Neuronal stem cell (in vitro differentiated cells): ENCODE data around the gene ECHS1.

Source experiments
- DNase-seq: peaks from one replicate; pipeline ENCODE4 v3.0.0-alpha.2; 2013; ENCODE audit warnings: low spot score
- H2AFZ ChIP-seq: one replicate; pipeline ENCODE4 v1.6.1; 2013; ENCODE audit warnings: mild to moderate bottlenecking, low read length, inconsistent platforms
- H2AK5ac ChIP-seq: 2 replicates; pipeline ENCODE4 v1.6.1; 2013; ENCODE audit warnings: low read depth, mild to moderate bottlenecking, inconsistent platforms, low read length, moderate library complexity, mixed read lengths
- H2BK120ac ChIP-seq: 2 replicates; pipeline ENCODE4 v1.6.1; 2013; ENCODE audit warnings: low read depth, mild to moderate bottlenecking, inconsistent platforms, low read length, moderate library complexity, mixed read lengths
- H2BK12ac ChIP-seq: one replicate; pipeline ENCODE4 v1.6.1; 2013; ENCODE audit warnings: low read length, inconsistent platforms
- H2BK15ac ChIP-seq: 2 replicates; pipeline ENCODE4 v1.6.1; 2013; ENCODE audit warnings: mild to moderate bottlenecking, low read length, inconsistent platforms, mixed read lengths
- H2BK5ac ChIP-seq: one replicate; pipeline ENCODE4 v1.6.1; 2013; ENCODE audit warnings: inconsistent platforms, mild to moderate bottlenecking, low read length, moderate library complexity
- H3K14ac ChIP-seq: one replicate; pipeline ENCODE4 v1.6.1; 2013; ENCODE audit warnings: low read length, inconsistent platforms
- H3K18ac ChIP-seq: 2 replicates; pipeline ENCODE4 v1.6.1; 2013; ENCODE audit warnings: low read length, inconsistent platforms
- H3K23ac ChIP-seq: 2 replicates; pipeline ENCODE4 v1.6.1; 2013; ENCODE audit warnings: low read depth, mild to moderate bottlenecking, mixed read lengths, low read length, inconsistent platforms; ENCODE audit not compliant: poor library complexity
- H3K27ac ChIP-seq: replicated peaks from 3 replicates; pipeline ENCODE4 v1.5.1; 2013; ENCODE audit warnings: low read length, inconsistent platforms
- H3K27me3 ChIP-seq, 3 experiments: 2 replicates each; pipeline ENCODE4 v1.6.1; 2013; ENCODE audit warnings: low read length in 3 of 3, mild to moderate bottlenecking in 2 of 3, inconsistent platforms in 1 of 3, low read depth in 1 of 3, mixed read lengths in 1 of 3, moderate library complexity in 1 of 3; ENCODE audit not compliant: control insufficient read depth in 3 of 3, insufficient read depth in 3 of 3
- H3K36me3 ChIP-seq, 2 donors: replicated peaks in 1 of 2; 2 replicates each; pipeline ENCODE4 v1.6.1; 2013; ENCODE audit warnings: low read length in 2 of 2; ENCODE audit not compliant: control insufficient read depth in 2 of 2, insufficient read depth in 2 of 2
- H3K4ac ChIP-seq: 2 replicates; pipeline ENCODE4 v1.6.1; 2013; ENCODE audit warnings: inconsistent platforms, mild to moderate bottlenecking, low read length, moderate library complexity
- H3K4me1 ChIP-seq, 2 donors: 1 replicate in 1 of 2; 2 replicates in 1 of 2; pipeline ENCODE4 v1.6.1; 2013; ENCODE audit warnings: low read length in 2 of 2, low read depth in 1 of 2; ENCODE audit not compliant: control insufficient read depth in 2 of 2, insufficient read depth in 1 of 2
- H3K4me2 ChIP-seq: one replicate; pipeline ENCODE4 v1.6.1; 2013; ENCODE audit warnings: mild to moderate bottlenecking, low read length, inconsistent platforms; ENCODE audit not compliant: insufficient read depth, poor library complexity, severe bottlenecking
- H3K4me3 ChIP-seq, 2 donors: 2 replicates each; pipeline ENCODE4 v1.5.1; 2013; ENCODE audit warnings: low read length in 2 of 2, mild to moderate bottlenecking in 2 of 2, inconsistent platforms in 1 of 2, moderate library complexity in 1 of 2
- H3K79me1 ChIP-seq: one replicate; pipeline ENCODE4 v1.6.1; 2013; ENCODE audit warnings: low read depth, mild to moderate bottlenecking, inconsistent platforms, low read length, moderate library complexity
- H3K9ac ChIP-seq: one replicate; pipeline ENCODE4 v1.6.1; 2013; ENCODE audit warnings: mild to moderate bottlenecking, low read depth, low read length, inconsistent platforms; ENCODE audit not compliant: poor library complexity
- H3K9me3 ChIP-seq, 2 donors: replicated peaks in 1 of 2; 2 replicates each; pipeline versions ENCODE3 to v1.6.1; 2013; ENCODE audit warnings: low read length in 2 of 2, mild to moderate bottlenecking in 2 of 2, inconsistent platforms in 1 of 2, low read depth in 1 of 2, mixed read lengths in 1 of 2, moderate library complexity in 1 of 2; ENCODE audit not compliant: control insufficient read depth in 2 of 2, insufficient read depth in 1 of 2
- H4K8ac ChIP-seq: one replicate; pipeline ENCODE4 v1.6.1; 2013; ENCODE audit warnings: low read depth, mild to moderate bottlenecking, inconsistent platforms, low read length, moderate library complexity
- H4K91ac ChIP-seq: one replicate; pipeline ENCODE4 v1.6.1; 2013; ENCODE audit warnings: low read length, low read depth, mild to moderate bottlenecking, inconsistent platforms; ENCODE audit not compliant: poor library complexity
- WGBS, 2 donors: extraction: QIAGEN DNeasy Blood & Tissue Kit; methylation state at CpG; one replicate each; pipeline ENCODE4 v1.1.7; 2013; ENCODE audit warnings: missing lambda C conversion rate in 2 of 2, mixed read lengths in 1 of 2; ENCODE audit not compliant: insufficient read length in 2 of 2, insufficient replicate concordance in 1 of 2; ENCODE audit errors: extremely low coverage in 2 of 2; 5-methylcytosine and 5-hydroxymethylcytosine counted together

The ECHS1 gene

GRCh38 chr10:133336118-133336576 is 37.0 kb downstream of the ECHS1 start:
- Histone ChIP-seq H3K9me3 (peaks cover 18 to 25% of the 10 kb centered on the region in 2 donors), H2AFZ (peak overlapping the region; percentile 29), H3K4me1 (peaks cover 6 to 7% of the 10 kb centered on the region in 2 donors), H4K91ac (no peak overlapping the region), H3K18ac (peak overlapping the region; percentile 94), H3K79me1 (peaks cover 6% of the 10 kb centered on the region), H2BK12ac (no peak overlapping the region), H2BK5ac (no peak overlapping the region), H3K4me2 (peak overlapping the region; percentile 73), H2BK15ac (peak overlapping the region; percentile 35), H3K9ac (peak overlapping the region; percentile 56), H3K36me3 (no peaks in the 10 kb centered on the region), H3K27me3 (peaks cover 16 to 59% (median 56%) of the 10 kb centered on the region in 3 experiments), H4K8ac (peak overlapping the region; percentile 77), H3K27ac (no peak overlapping the region), H2AK5ac (peak overlapping the region; percentile 66), H3K14ac (peak overlapping the region; percentile 50), H2BK120ac (no peak overlapping the region), H3K23ac (peak overlapping the region; percentile 77), H3K4me3 (peak overlapping the region in 1 of 2 donors; percentile 37), H3K4ac (no peak overlapping the region)
- no CpG with 5 or more reads among the region's 41 CpGs for WGBS, 2 donors
- DNase-seq = no peak

- H2BK15ac ChIP-seq = peak overlapping the region; percentile 96
- H3K4me1 ChIP-seq = peaks cover 6 to 7% of the 10 kb centered on the region in 2 donors
- peaks cover 23 to 25% of the 10 kb centered on the region in 2 donors for H3K9me3 ChIP-seq
- no peak overlapping the region for H4K8ac ChIP-seq
- H3K9ac ChIP-seq = peak overlapping the region; percentile 75
- no peak overlapping the region for H3K4ac ChIP-seq
- DNase-seq = peak; percentile 70
- H3K27ac ChIP-seq = no peak overlapping the region
- peak overlapping the region; percentile 5 for H3K14ac ChIP-seq
- H3K79me1 ChIP-seq = peaks cover 6% of the 10 kb centered on the region
- peaks cover 16 to 59% (median 59%) of the 10 kb centered on the region in 3 experiments for H3K27me3 ChIP-seq
- peak overlapping the region; percentile 90 for H2AFZ ChIP-seq
- peak overlapping the region; percentile 81 for H2AK5ac ChIP-seq
- H3K36me3 ChIP-seq = no peaks in the 10 kb centered on the region
- H2BK12ac ChIP-seq = peak overlapping the region; percentile 97
- no peak overlapping the region for H2BK120ac ChIP-seq
- H3K23ac ChIP-seq = peak overlapping the region; percentile 80
- WGBS, 2 donors = no CpG with 5 or more reads among the region's 75 CpGs
- peak overlapping the region; percentile 94 for H3K18ac ChIP-seq
- no peak overlapping the region for H4K91ac ChIP-seq
- peak overlapping the region; percentile 30 to 65 for H3K4me3 ChIP-seq
- H2BK5ac ChIP-seq = peak overlapping the region; percentile 70
- H3K4me2 ChIP-seq = peak overlapping the region; percentile 73
These were observed 37.7 kb downstream of the ECHS1 start for GRCh38 chr10:133335246-133336117.

GRCh38 chr10:133334503-133335245 is 38.5 kb downstream of the ECHS1 start:
- no peak overlapping the region for H3K27ac ChIP-seq
- WGBS, 2 donors = no CpG with 5 or more reads among the region's 51 CpGs

More at GRCh38 chr10:133334503-133335245, 38.5 kb downstream of the ECHS1 start:
- H2BK120ac ChIP-seq = no peak overlapping the region
- H3K4me3 ChIP-seq = peak overlapping the region; percentile 30 to 65
- H2BK12ac ChIP-seq = peak overlapping the region; percentile 30
- peaks cover 16 to 59% (median 59%) of the 10 kb centered on the region in 3 experiments for H3K27me3 ChIP-seq
- peak overlapping the region; percentile 94 for H3K18ac ChIP-seq
- H3K23ac ChIP-seq = no peak overlapping the region
- H2AFZ ChIP-seq = peak overlapping the region; percentile 90
- H2AK5ac ChIP-seq = peak overlapping the region; percentile 81
- H3K9ac ChIP-seq = peak overlapping the region; percentile 85
- no peak overlapping the region for H2BK5ac ChIP-seq
- H4K8ac ChIP-seq = no peak overlapping the region
- H3K4me2 ChIP-seq = peak overlapping the region; percentile 73
- DNase-seq = no peak
- H3K14ac ChIP-seq = peak overlapping the region; percentile 75
- H3K36me3 ChIP-seq = no peaks in the 10 kb centered on the region
- H3K4me1 ChIP-seq = peaks cover 6 to 7% of the 10 kb centered on the region in 2 donors
- peaks cover 6% of the 10 kb centered on the region for H3K79me1 ChIP-seq
- H3K4ac ChIP-seq = no peak overlapping the region
- peak overlapping the region; percentile 96 for H2BK15ac ChIP-seq
- peaks cover 23 to 25% of the 10 kb centered on the region in 2 donors for H3K9me3 ChIP-seq
- no peak overlapping the region for H4K91ac ChIP-seq
